Middle frontal gyrus (tissue), 1 donor: Measurements from ENCODE around the gene DMRTB1.
"Not testable (repeated sequence)": the region's sequence is repeated elsewhere in the genome, so short reads cannot be mapped to it uniquely, and the experiment has no call there.

Experiments used
- DNase-seq: peaks from one replicate; pipeline ENCODE4 v3.0.0-alpha.2; 2015; ENCODE audit warnings: low spot score; ENCODE audit errors: extremely low spot score

DMRTB1 gene

DNA sequence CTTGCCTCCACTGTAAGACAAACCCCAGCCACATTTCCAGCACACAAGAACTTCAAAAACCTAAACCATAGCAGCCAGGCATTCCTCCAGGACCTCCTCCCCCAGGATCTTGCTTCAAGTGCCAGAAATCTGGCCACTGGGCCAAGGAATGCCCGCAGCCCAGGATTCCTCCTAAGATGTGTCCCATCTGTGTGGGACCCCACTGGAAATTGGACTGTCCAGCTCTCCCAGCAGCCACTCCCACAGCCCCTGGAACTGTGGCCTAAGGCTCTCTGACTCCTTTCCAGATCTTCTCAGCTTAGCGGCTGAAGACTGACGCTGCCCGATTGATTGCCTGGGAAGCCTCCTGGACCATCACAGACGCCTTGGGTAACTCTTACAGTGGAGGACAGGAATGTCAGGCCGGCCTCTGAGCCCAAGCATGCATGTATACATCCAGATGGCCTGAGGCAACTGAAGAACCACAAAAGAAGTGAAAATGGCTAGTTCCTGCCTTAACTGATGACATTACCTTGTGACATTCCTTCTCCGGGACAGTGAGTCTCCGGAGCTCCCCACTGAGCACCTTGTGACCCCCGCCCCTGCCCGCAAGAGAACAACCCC, 24.7 kb upstream of the DMRTB1 start:
- DNase-seq = not testable (repeated sequence)

DNA sequence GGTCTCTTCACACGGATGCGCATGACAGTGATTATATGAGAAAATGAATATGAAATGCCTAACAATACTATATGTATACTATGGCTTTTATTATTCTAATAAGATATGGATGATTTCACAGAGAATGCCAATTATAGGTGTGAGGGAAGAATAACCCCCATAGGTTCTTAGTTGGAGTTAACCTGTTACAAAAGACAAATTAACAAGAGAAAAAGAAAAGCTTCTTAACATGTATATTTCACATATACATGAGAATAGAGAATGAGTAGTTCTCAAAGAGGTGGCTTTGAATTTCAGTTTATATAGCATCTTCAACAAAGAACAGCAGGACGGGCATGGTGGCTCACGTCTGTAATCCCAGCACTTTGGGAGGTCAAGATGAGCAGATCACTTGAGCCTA, 24.0 kb upstream of the DMRTB1 start:
- no peak for DNase-seq

DNA sequence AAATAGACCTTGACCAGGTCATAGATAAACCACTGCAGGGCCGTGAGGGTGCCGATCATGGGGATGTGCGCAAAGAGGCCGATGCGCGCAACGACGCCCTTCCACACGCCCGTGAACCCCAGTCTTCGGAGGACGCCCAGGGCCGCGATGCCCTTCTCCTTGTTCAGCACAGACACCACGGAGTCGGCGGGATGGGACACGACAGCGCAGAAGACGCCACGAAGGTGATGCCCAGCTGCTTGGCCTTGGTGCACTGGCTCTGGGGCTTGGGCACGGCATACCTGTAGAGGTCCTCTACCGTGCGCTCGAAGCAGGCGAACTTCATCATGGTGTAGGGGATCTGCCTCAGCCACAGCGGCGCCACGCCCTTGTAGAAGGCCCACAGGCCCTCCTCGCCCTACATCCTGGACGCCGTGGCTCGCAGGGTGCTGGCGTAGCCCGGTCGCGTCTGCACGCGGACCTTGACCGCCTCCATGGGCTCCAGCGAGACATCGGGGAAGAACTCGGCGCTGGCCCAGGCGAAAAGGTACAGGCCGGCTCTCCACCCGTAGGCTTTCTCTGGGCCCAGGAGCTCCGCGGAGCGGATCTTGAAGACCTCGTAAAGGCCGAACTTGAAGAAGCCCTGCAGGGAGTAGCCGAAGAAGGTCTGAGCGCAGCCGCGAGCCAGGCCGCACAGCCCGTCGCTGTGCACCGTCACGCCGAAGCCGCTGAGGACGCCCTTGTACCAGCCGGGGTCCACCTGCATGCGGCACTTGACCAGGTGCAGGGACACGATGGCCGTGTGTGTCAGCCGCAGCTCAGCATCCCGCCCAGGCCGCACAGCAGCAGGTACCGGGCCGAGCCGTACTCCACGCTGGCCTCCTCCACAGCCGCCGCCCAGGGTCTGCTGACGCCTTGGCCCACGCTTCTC, 20.5 kb upstream of the DMRTB1 start:
- DNase-seq = no peak

DNA sequence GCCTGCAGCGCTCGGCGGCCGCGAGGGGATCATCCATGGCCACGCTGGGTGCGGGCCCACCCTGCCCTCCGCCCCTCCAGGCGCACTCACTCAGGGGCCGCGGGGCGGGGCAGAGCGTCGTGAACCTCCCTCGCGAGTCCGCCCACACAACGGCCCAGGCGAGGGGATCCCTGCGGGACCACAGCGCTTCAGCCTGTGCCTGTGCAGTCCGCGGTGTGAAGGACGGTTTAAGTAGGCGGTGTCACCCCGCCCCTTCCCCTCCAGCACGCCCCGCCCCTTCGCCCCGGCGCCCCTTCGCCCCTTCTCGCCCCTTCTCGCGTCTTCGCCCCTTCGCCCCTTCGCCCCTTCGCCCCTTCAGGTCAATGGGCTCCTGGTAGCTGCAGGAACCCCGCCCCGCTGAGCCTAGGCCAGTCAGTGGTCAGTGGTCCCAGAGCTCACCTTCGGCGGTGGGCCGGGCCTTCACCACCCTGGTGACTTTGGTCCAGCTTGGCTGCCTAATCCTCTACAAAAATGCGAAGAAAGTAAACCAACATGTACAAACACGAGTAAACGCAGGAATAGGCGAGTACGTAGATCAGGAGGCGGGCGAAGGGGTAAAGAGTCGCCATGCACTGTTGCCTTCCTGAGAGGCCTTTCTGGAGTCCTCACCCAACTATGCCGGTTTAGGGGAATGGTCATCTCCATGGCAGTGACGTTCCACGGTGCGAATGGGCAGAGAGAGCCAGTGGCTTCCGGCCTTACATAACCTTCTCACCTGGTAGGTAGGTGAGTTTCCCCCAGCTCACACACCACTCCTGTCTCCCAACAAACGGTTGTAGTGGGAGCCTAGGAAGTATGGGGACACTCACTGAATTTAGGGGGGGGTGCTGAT, 19.6 kb upstream of the DMRTB1 start:
- no peak for DNase-seq

DNA sequence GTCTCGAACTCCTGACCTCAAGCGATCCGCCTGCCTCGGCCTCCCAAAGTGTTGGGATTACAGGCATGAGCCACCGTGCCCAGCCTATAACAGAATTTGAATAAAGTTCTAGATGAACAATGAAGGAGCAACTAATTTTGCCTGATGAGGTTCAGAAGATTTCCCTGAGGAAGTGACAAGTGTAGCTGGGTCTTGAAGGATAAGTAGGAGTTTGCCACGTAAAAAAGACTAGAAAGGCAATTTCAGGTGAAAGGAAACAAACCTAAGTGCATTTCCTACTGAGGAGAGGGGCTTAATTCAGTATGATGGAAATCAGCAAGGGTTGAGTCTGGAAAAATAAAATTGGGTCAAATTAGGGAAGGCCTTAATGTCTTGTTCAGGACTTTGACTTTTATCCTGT, 18.6 kb upstream of the DMRTB1 start:
- no peak for DNase-seq

DNA sequence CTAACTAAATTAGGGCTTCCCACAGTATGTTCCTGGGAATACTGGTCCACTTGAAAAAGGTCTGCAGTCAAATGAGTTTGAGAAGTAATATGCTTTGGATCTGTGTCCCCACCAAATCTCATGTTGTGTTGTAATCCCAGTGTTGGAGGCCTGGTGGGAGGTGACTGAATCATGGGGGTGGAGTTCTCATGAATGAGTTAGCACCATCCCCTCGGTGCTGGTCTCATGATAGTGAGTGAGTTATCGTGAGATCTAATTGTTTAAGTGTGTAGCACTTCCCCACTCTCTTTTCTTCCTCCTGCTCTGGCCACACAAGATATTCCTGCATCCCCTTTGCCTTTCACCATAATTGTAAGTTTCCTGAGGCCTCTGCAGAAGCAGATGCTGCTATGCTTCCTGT, 16.9 kb upstream of the DMRTB1 start:
- no peak for DNase-seq

DNA sequence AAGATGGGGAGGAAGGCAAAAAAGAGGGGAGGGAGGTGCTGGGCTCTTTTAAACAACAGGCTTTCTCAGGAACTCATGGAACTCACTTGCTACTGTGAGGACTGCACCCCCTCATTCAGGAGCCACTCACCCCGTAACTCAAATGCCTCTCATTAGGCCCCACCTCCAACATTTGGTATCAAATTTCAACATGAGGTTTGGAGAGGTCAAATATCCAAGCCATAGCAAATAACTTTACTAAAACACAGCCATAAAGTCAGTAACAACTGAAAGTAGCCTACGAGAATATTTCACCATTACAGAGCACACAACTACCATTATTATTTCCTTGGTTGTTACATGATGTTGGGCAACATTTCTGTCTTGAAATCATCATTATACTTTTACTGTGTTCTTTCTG, 13.1 kb upstream of the DMRTB1 start:
- DNase-seq = no peak

DNA sequence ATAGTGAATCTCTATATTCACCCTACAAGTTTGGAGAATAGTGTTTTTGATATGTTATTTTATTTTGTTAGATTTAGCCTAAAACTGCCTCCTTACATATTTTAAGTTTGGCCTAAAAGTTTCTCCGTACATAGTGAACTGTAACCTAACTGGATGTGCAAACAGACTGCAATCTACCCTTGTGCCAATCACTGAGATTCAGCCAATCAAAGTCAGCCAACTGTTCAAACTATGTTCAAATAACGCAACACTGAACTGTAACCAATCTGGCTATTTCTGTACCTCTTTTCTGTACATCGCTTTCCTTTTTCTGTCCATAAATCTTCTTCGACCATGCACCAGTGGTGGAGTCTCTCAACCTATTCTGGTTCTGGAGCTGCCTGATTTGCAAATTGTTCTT, 11.8 kb upstream of the DMRTB1 start:
- no peak for DNase-seq

DNA sequence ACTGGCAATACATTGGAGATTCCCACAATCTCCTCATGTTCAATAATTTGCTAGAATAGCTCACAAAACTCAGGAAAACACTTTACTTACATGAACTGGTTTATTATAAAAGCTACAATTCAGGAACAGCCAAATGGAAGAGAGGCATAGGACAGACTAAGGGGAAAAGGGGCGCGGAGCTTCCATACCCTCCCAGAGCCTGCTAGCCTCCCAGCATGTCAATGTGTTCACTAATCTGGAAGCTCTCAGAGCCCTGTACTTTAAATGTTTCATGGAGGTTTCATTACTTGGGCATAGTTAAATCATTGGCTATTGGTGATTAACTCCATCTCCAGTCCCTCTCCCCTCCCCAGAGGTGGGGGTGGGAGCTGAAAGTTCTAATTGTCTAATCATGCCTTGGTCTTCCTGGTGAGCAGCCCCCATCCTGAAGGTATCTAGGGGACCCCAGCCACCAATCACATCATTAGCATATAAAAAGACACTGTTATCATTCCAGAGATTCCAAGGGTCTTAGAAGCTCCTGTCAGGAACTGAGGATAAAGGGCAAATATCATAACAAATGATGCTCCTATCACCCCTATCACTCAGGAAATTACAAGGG, 10.9 kb upstream of the DMRTB1 start:
- no peak for DNase-seq

DNA sequence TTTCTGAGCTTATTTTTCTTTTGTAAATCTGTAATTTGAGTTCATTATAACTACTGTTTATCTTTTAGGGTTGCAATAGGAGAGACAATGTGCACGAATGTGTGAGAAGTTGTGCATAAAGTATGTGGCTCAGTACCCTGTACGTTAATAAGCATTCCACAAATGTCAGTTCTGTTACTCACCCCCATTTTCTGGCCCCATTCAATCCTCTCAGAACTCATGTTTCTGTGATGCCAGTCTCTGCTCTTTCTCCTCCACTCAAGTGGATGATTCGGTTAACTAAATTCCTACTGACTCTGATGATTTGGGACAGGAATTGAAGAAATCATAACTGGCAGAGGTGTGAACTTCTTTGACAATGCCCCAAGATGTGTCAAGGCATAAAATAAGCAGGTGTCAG, 10.2 kb upstream of the DMRTB1 start:
- DNase-seq = no peak

DNA sequence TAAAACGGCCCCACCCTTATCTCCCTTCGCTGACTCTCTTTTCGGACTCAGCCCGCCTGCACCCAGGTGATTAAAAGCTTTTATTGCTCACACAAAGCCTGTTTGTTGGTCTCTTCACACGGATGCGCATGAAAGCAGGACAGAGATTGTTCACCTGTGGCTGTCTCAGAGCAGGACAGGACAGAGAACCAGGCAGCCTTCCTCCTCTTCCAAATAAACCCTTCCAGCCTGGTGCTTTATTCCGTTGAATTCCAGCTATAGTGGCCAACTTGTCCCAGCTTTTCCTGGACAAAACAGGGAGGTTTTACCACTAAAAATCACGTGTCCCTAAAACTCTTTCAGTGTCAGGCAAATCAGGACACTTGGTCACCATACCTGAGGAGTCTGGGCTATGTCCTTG, 9.5 kb upstream of the DMRTB1 start:
- no peak for DNase-seq

DNA sequence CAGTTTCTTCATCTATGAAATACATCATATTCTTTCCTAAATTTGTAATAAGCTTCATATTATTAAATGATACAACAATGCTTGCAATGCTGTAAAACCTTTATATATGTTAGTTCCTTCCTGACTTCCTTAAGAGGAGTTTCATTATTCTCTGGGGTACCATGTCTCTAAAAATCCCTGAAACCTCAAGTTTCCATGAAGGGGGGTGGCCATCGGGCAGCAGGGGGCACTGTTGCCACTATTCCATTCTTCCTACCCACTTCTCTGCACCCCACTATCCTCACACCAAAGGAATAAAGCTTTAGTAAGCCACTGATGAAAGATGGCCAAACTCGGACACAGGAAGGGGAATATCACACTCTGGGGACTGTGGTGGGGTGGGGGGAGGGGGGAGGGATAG, 9.0 kb upstream of the DMRTB1 start:
- no peak for DNase-seq

DNA sequence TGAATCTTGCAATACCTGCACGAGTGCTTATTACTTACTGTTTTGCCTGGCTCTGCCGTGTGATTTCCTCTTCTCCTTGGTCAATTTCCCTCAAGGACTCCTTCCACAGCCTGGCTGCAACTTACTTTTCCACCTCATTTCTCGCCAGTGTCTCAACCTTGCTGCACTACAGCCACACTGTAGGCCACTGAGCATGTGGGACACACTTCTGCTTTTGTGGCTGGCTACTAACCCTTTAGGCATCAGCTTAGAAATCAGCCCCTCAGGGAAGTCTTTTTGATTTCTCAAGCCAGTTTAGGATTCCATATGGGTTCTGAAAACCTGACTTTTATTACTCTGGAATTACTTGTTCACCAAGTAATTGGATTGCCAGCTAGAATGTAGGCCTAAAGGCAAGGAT, 5.2 kb upstream of the DMRTB1 start:
- DNase-seq = no peak

DNA sequence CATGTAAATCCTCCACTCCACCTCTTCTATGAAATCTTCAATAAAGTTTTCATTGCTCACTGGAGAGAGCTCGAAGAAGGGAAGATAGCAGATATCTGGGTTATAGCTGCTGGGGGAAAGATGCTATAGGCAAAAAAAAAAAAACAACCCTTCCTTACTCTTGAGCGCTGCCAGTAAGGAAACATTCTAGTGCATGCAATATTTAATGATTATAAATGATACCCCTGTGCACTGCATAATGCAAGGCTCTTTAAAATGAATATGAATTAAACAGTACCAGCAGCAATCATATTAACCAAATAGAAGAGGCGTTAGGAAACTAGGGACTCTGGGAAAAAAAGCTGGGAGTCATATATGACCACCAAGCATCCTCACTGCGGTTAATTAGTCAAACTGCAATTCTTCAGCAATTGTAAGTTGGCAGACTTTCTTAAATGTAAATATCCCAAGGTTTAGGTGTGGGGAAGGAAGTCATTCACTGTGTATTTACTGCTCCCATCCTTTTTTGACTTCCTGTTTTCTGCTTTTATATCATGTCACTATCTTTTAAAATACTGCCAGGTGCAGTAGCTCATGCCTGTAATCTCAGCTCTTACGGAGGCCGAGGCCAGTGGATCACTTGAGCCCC, 3.7 kb upstream of the DMRTB1 start:
- DNase-seq = no peak

DNA sequence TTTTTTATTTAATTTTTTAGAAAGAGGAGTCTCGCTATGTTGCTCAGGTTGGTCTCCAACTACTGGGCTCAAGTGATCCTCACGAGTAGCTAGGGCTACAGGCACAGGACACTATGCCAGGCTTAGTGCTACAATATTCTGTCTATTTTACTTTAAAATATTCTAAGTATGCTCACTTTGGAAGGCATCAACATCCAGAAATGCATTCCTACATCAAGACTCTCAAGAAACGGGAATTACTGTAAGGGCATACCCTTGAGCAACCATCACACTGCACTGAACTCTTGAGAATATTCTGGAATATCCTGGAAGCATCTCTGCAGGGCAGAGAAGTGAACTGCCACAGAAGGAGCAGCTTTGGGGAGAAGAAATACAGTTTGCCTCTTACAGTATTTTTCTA, 565 bp upstream of the DMRTB1 start:
- DNase-seq = no peak

DNA sequence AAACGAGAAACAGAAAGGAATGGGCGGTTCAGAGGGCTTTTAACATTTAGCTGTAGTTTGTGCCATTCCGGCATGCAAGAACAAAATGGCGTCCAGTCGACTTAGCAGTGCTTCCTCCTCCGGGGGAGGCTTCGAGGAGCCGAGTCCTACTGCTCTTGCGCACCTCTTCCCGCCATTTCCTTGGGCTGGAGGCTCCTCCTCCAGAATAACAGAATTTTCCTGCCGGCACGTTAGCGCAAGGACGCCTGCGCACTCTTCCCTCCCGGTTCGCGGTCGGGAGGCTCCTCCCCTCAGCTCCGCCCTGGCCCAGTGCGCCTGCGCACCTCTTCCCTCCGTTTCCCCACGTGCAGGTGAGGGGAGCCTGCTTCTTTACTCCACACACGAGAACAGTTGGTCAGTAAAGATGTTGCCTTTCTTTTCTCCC, 1.0 kb downstream of the DMRTB1 start:
- no peak for DNase-seq

DNA sequence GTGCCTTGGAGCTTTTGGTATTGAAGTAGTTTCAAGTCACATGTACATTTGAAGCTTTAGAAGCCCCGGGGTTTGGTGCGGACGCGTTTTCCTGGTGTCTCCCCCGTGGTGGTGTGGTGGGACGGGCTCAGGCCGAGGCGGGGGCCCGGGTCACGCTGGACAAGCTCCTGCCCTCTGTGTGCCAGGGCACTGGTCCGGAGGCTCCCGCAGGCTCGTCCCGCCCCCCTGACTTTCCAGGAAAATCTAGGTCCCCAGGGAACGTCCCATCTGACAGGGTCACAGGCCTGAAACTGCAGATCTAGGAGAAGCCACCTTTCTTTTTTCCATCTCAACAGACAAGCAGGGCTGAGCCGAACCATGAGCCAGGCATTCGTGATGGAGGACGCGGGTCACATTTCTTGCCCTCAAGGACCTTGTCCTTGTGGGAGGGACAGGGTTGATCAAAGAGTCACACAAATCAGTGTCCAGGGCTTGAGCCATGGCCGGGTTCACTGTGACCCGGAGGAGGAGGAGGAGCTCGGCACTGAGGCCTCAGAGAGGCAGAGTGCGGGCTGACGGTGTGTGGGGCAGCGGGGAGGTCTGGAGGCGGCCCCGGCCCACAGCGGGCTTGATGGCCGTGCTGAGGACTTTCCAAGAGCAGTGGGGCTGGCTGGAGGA, 1.6 kb downstream of the DMRTB1 start:
- DNase-seq = no peak

DNA sequence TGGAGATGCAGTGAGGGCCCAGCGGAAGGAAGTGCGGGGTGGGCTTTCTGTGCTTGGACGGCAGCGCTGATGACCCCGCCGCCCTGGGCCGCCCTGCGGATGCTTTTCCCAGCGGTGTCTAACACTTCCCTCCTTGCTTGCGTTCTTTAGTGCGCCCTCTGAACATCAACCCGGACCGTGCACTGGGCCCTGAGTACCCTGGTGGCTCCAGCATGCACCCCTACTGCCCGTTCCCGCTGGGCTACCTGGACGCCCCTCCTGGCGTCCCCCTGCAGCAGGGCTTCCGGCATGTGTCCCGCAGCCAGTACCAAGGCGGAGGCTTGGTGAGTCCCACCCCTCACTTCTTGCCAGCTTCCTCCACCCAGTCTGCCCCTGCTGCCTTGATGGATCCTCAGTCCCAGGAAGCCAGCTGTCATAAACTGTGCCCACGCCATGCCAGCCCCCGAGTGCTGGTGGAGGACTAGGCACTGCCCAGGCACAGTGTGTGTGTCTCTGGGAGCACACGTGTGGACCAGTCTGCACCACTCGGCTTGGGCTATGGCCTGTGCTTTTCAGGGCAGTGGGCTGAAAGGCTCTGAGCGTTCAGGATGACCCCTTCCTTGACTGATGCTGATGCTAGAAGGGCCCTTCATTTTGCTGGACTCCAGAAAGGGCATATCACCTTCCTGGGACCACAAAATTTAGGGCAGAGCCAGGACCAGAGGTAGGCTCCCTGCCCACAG, 2.3 kb downstream of the DMRTB1 start:
- no peak for DNase-seq

DNA sequence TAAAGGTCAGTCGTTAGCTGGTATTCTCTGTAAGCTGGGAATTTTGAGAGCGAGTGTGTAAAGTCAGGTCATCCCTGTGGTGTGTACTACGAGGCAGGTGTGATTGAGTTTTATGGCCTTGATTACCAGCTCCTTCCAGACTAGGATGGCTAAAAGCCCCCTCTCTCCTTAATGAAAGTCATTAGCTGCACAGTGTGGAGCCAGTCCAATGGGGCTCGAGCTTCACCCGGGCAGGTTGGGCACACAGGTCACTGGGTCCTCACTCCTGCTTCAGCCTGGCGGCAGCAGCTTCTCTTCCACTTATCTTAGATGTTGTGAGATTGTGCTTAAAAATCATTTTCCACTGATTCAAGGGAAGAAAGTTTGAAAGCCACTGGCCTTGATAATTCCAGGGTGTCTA, 3.0 kb downstream of the DMRTB1 start:
- no peak for DNase-seq
